GM20431 (cell line): Measurements from ENCODE around the gene HLA-E.

ENCODE experiments used
- in situ Hi-C: fragments of 300-500 bp; cut with MseI, MboI; formaldehyde crosslinking; loops from one replicate; pipeline ENCODE4 v1.15.0; 2020; ENCODE audit warnings: low sequenced_read_pairs; ENCODE audit not compliant: unreplicated experiment

The HLA-E gene

GRCh38 chr6:30489081-30490025 lies at the start of gene HLA-E:
Gene HLA-E, plus strand, starts transcription at chr6:30489509. Its CDS starts 23 bp downstream, at chr6:30489532.
- in situ Hi-C loops = no loop called here

- in situ Hi-C loops = no loop called here
These were observed 48.1 kb upstream of the HLA-E start for GRCh38 chr6:30441171-30441570.

- in situ Hi-C loops = no loop called here
These were observed 45.5 kb upstream of the HLA-E start for GRCh38 chr6:30443657-30444450.

GRCh38 chr6:30444451-30444742 lies 44.9 kb upstream of the HLA-E start:
- in situ Hi-C loops = no loop called here

GRCh38 chr6:30446259-30446658 lies 43.0 kb upstream of the HLA-E start:
- in situ Hi-C loops = no loop called here

GRCh38 chr6:30447237-30447636 lies 42.1 kb upstream of the HLA-E start:
- in situ Hi-C loops = no loop called here

GRCh38 chr6:30450548-30450908 lies 38.8 kb upstream of the HLA-E start:
- in situ Hi-C loops = no loop called here

- in situ Hi-C loops = no loop called here
These were observed 38.1 kb upstream of the HLA-E start for GRCh38 chr6:30450909-30451841.

- in situ Hi-C loops = no loop called here
These were observed 36.4 kb upstream of the HLA-E start for GRCh38 chr6:30452736-30453507.

GRCh38 chr6:30453508-30454116 lies 35.7 kb upstream of the HLA-E start:
- in situ Hi-C loops = no loop called here

- in situ Hi-C loops = no loop called here
These were observed 30.2 kb upstream of the HLA-E start for GRCh38 chr6:30459145-30459544.

GRCh38 chr6:30461055-30461454 lies 28.3 kb upstream of the HLA-E start:
- in situ Hi-C loops = no loop called here

- in situ Hi-C loops = no loop called here
These were observed 26.8 kb upstream of the HLA-E start for GRCh38 chr6:30462482-30462881.

GRCh38 chr6:30463242-30463641 lies 26.1 kb upstream of the HLA-E start:
- in situ Hi-C loops = no loop called here

- in situ Hi-C loops = no loop called here
These were observed 25.4 kb upstream of the HLA-E start for GRCh38 chr6:30463651-30464618.

GRCh38 chr6:30465595-30466306 lies 23.6 kb upstream of the HLA-E start:
- in situ Hi-C loops = no loop called here

- in situ Hi-C loops = no loop called here
These were observed 18.3 kb upstream of the HLA-E start for GRCh38 chr6:30470968-30471367.
